Endothelial cell of umbilical vein (primary cell): ENCODE data around the gene RANGAP1.

Source experiments
- EZH2 ChIP-seq: IDR thresholded peaks from 2 replicates; pipeline ENCODE4 v1.6.1; 2012; ENCODE audit warnings: borderline replicate concordance, low read depth, mild to moderate bottlenecking, moderate library complexity, low read length, inconsistent platforms; ENCODE audit not compliant: severe bottlenecking
- JUN ChIP-seq: IDR thresholded peaks from 2 replicates; pipeline ENCODE4 v1.6.1; 2011; ENCODE audit warnings: borderline replicate concordance, low read depth; ENCODE audit not compliant: insufficient read length, insufficient read depth
- POLR2A ChIP-seq: IDR thresholded peaks from 2 replicates; pipeline ENCODE4 v1.6.1; 2012; ENCODE audit warnings: low read depth, mild to moderate bottlenecking, control low read depth, low read length
- POLR2AphosphoS5 ChIP-seq: IDR thresholded peaks from 2 replicates; pipeline ENCODE4 v1.6.1; 2012; ENCODE audit warnings: low read depth, mild to moderate bottlenecking, control low read depth, low read length, moderate library complexity; ENCODE audit not compliant: insufficient read depth
- TF ChIP-seq, protein P1 (sequence below), 2 donors: IDR thresholded peaks; 1 replicate in 1 of 2; 2 replicates in 1 of 2; pipeline ENCODE4 v1.5.1; 2011; ENCODE audit warnings: low read length in 2 of 2, mild to moderate bottlenecking in 2 of 2, moderate library complexity in 2 of 2, control low read depth in 1 of 2, inconsistent platforms in 1 of 2, low read depth in 1 of 2; ENCODE audit not compliant: insufficient read depth in 1 of 2; ENCODE audit errors: extremely low read depth in 1 of 2

DNA sequence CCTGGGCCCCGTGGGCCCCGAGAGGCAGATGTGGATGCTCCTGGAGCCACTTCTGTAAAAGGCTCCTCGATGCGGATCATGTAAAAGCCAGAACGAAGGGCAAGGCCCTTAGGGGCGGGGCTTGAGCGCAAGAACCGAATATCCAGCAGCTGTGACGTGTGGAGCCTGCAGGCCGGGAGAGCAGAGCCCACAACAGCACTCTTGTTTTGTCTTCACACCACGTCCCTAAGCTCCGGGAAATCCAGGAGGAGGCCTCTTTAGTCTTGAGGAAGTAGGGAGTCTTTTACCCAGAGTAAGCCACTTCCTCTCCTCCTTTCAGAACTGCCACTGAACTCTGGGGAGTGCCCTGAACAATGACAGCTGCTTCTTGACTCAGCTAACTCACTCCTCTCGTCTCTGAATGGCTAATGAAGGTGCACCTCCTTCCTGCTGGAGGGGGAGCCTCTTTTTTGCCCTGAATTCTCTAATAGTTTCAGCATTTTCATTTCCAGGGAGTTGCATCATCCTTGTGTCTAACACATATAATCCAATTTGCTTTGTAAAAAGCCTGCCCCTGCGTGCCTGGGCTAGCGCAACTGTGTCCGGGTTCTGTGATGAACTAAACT, 68.3 kb downstream of the RANGAP1 start:
- TF ChIP-seq, protein P1, sequence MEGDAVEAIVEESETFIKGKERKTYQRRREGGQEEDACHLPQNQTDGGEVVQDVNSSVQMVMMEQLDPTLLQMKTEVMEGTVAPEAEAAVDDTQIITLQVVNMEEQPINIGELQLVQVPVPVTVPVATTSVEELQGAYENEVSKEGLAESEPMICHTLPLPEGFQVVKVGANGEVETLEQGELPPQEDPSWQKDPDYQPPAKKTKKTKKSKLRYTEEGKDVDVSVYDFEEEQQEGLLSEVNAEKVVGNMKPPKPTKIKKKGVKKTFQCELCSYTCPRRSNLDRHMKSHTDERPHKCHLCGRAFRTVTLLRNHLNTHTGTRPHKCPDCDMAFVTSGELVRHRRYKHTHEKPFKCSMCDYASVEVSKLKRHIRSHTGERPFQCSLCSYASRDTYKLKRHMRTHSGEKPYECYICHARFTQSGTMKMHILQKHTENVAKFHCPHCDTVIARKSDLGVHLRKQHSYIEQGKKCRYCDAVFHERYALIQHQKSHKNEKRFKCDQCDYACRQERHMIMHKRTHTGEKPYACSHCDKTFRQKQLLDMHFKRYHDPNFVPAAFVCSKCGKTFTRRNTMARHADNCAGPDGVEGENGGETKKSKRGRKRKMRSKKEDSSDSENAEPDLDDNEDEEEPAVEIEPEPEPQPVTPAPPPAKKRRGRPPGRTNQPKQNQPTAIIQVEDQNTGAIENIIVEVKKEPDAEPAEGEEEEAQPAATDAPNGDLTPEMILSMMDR (IDR thresholded peaks at IDR 0.05; ENCODE audit: extremely low read depth in 1 of 2, insufficient read depth in 1 of 2, low read depth in 1 of 2, low read length in 2 of 2): no peak
- TF ChIP-seq POLR2A (no peak), POLR2AphosphoS5 (no peak), EZH2 (no peak), JUN (no peak)
